ENCODE measurements around the gene RGS7BP. TPM values are rescaled to one million over a fixed set of nuclear protein-coding genes. Genes with fewer than 3 reads are reported as not detected.

The RGS7BP gene
- total and polyA plus RNA-seq, 10 of the 15 experiments (the other 5 are each of a cell fraction or from before 2014, with no cell fraction given): not detected

DNA sequence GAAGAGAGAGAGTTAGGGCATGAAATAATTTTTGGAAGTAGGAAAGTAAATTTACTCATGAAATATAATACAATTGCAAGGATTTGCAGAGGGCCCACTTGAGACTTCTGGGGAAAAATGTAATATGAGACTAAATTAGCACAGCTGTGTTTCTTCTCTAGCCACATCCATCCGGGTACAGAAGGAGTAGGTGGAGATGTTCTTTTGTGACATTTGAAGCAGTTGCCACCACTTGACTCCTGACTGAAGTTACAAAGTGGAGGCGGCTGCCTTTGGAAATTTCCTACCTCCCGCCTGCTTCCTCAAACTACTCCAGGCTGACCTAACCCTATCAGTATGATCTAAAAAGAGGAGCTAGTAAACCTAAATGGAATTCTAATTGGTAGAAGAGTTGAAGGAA is 126.4 kb downstream of the RGS7BP start:
- POLR2A ChIA-PET: no interaction called here
- H3K27ac ChIP-seq (ENCODE audit: control insufficient read depth, insufficient read depth): no peak overlapping the region
- no peak overlapping the region for H3K9ac ChIP-seq (ENCODE audit: control insufficient read depth, insufficient read depth, low read length)
- no peaks in the 10 kb centered on the region for H4K20me1 ChIP-seq (ENCODE audit: control insufficient read depth, insufficient read depth)
- no peaks in the 10 kb centered on the region for H3K9me3 ChIP-seq (replicated peaks; ENCODE audit: control insufficient read depth, insufficient read depth, low read length)
- no peaks in the 10 kb centered on the region for H3K27me3 ChIP-seq (replicated peaks in 1 of 2; ENCODE audit: control insufficient read depth in 2 of 2, insufficient read depth in 2 of 2, low read length in 1 of 2)
- 53% methylated on average over 3 of the region's 3 CpGs for WGBS (ENCODE audit: insufficient coverage, insufficient replicate concordance, low lambda C conversion rate, missing lambda C conversion rate)
- intact Hi-C loops (cut with micrococcal nuclease; ENCODE audit: unreplicated experiment): no loop called here
- RAD21 ChIA-PET (ENCODE audit: unreplicated experiment): no interaction called here
- TF ChIP-seq CBFB (IDR thresholded peaks at IDR 0.05; ENCODE audit: low read depth): no peak
- TF ChIP-seq HDGF (IDR thresholded peaks at IDR 0.05): no peak
- TF ChIP-seq PML (IDR thresholded peaks at IDR 0.05; ENCODE audit: low read length): no peak
- TF ChIP-seq LARP7 (IDR thresholded peaks at IDR 0.05): no peak
- TF ChIP-seq KDM1A (IDR thresholded peaks at IDR 0.05; ENCODE audit: borderline replicate concordance): no peak
- TF ChIP-seq CREB1 (IDR thresholded peaks at IDR 0.05; ENCODE audit: low read depth): no peak
- TF ChIP-seq RB1 (IDR thresholded peaks at IDR 0.05; ENCODE audit: borderline replicate concordance): no peak
- no peak for TF ChIP-seq STAT1 (conservative IDR thresholded peaks at IDR 0.05)
- no peak for TF ChIP-seq SMAD1 (IDR thresholded peaks at IDR 0.05; ENCODE audit: low read depth, partially characterized antibody)
- TF ChIP-seq, protein P1, sequence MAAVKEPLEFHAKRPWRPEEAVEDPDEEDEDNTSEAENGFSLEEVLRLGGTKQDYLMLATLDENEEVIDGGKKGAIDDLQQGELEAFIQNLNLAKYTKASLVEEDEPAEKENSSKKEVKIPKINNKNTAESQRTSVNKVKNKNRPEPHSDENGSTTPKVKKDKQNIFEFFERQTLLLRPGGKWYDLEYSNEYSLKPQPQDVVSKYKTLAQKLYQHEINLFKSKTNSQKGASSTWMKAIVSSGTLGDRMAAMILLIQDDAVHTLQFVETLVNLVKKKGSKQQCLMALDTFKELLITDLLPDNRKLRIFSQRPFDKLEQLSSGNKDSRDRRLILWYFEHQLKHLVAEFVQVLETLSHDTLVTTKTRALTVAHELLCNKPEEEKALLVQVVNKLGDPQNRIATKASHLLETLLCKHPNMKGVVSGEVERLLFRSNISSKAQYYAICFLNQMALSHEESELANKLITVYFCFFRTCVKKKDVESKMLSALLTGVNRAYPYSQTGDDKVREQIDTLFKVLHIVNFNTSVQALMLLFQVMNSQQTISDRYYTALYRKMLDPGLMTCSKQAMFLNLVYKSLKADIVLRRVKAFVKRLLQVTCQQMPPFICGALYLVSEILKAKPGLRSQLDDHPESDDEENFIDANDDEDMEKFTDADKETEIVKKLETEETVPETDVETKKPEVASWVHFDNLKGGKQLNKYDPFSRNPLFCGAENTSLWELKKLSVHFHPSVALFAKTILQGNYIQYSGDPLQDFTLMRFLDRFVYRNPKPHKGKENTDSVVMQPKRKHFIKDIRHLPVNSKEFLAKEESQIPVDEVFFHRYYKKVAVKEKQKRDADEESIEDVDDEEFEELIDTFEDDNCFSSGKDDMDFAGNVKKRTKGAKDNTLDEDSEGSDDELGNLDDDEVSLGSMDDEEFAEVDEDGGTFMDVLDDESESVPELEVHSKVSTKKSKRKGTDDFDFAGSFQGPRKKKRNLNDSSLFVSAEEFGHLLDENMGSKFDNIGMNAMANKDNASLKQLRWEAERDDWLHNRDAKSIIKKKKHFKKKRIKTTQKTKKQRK (IDR thresholded peaks at IDR 0.05; ENCODE audit: low read depth, low read length): no peak
- TF ChIP-seq, protein P2, sequence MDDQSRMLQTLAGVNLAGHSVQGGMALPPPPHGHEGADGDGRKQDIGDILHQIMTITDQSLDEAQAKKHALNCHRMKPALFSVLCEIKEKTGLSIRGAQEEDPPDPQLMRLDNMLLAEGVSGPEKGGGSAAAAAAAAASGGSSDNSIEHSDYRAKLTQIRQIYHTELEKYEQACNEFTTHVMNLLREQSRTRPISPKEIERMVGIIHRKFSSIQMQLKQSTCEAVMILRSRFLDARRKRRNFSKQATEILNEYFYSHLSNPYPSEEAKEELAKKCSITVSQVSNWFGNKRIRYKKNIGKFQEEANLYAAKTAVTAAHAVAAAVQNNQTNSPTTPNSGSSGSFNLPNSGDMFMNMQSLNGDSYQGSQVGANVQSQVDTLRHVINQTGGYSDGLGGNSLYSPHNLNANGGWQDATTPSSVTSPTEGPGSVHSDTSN (IDR thresholded peaks at IDR 0.05; ENCODE audit: insufficient replicate concordance, low read depth, low read length): no peak
- no peak for TF ChIP-seq HCFC1 (IDR thresholded peaks at IDR 0.05; ENCODE audit: low read length)
- TF ChIP-seq, protein P3, sequence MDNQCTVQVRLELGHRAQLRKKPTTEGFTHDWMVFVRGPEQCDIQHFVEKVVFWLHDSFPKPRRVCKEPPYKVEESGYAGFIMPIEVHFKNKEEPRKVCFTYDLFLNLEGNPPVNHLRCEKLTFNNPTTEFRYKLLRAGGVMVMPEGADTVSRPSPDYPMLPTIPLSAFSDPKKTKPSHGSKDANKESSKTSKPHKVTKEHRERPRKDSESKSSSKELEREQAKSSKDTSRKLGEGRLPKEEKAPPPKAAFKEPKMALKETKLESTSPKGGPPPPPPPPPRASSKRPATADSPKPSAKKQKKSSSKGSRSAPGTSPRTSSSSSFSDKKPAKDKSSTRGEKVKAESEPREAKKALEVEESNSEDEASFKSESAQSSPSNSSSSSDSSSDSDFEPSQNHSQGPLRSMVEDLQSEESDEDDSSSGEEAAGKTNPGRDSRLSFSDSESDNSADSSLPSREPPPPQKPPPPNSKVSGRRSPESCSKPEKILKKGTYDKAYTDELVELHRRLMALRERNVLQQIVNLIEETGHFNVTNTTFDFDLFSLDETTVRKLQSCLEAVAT (IDR thresholded peaks at IDR 0.05): no peak
- TF ChIP-seq, protein P4, sequence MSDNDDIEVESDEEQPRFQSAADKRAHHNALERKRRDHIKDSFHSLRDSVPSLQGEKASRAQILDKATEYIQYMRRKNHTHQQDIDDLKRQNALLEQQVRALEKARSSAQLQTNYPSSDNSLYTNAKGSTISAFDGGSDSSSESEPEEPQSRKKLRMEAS (IDR thresholded peaks at IDR 0.05; ENCODE audit: low read depth, low read length): no peak
- no peak for TF ChIP-seq EZH2 (IDR thresholded peaks at IDR 0.05; ENCODE audit: borderline replicate concordance, control insufficient read depth, low read depth, low read length)
- no peak for TF ChIP-seq RELA (IDR thresholded peaks at IDR 0.05; ENCODE audit: borderline replicate concordance, partially characterized antibody)
- no peak for TF ChIP-seq CHD1 (IDR thresholded peaks at IDR 0.05; ENCODE audit: low read depth, low read length)
- no peak for TF ChIP-seq NBN (IDR thresholded peaks at IDR 0.05)
- in situ Hi-C loops (cut with MboI): loop anchor here (5.0 to 10.0 kb wide), 2 partner anchors 155 to 853 kb away; partner anchors contain the start of gene ADAMTS6
- ATAC-seq (no peak), FAIRE-seq (no peak), DNase-seq (ENCODE audit: low read depth, low spot score) (no peak)
- CTCF ChIA-PET: interaction anchor here (1.2 to 9.6 kb wide), 6 partner anchors 9 to 179 kb away, joined by 3 to 161 read pairs (median 6); no protein-coding TSS in a partner anchor
- SMC1A ChIA-PET (ENCODE audit: uncharacterized antibody, unreplicated experiment): interaction anchor here (0.6 to 1.6 kb wide), 3 partner anchors 18 to 851 kb away, joined by 3 to 4 read pairs (median 4); no protein-coding TSS in a partner anchor
- H2AFZ ChIP-seq (ENCODE audit: control insufficient read depth, low read depth, low read length): no peak overlapping the region
- H3K36me3 ChIP-seq (ENCODE audit: control insufficient read depth in 2 of 2, insufficient read depth in 2 of 2, low read length in 1 of 2): no peaks in the 10 kb centered on the region
- no peak overlapping the region for H3K4me2 ChIP-seq (ENCODE audit: control insufficient read depth, insufficient read depth)
- 0 out of 2 replicates have a peak, but pooled peaks cover 4% of the 10 kb centered on the region for H3K4me1 ChIP-seq (ENCODE audit: control insufficient read depth, insufficient read depth, low read length)
- H3K4me3 ChIP-seq: no peak overlapping the region
- no peaks in the 10 kb centered on the region for H3K79me2 ChIP-seq (ENCODE audit: control insufficient read depth, insufficient read depth, low read length)
- BruUV-seq (replicated peaks): no TSS peak
